ENCODE measurements around the gene PHLDB2. TPM values are rescaled to one million over a fixed set of nuclear protein-coding genes. Genes with fewer than 3 reads are reported as not detected.

PHLDB2 gene
- total RNA-seq, 2 experiments from 2014 or later, result 0.61 to 2.1 TPM

GRCh38 chr3:111921181-111921580 is 62.1 kb downstream of the PHLDB2 start:
- POLR2A ChIA-PET, result interaction anchor here (0.6 to 0.9 kb wide), 3 partner anchors 9 to 1788 kb away, joined by 3 to 4 read pairs (median 3); no protein-coding TSS in a partner anchor
- Histone ChIP-seq H3K27ac (ENCODE audit: low read depth, low read length, poor library complexity, severe bottlenecking) (no peak overlapping the region), H3K4me3 (ENCODE audit: low read depth, low read length, poor library complexity, severe bottlenecking) (no peak overlapping the region), H3K4me2 (ENCODE audit: low read length) (no peak overlapping the region), H3K36me3 (ENCODE audit: insufficient read depth, low read length) (no peaks in the 10 kb centered on the region), H3K9me3 (ENCODE audit: low read length) (no peaks in the 10 kb centered on the region), H2AFZ (ENCODE audit: low read length) (no peak overlapping the region), H3K4me1 (ENCODE audit: insufficient read depth, low read length, poor library complexity, severe bottlenecking) (no peaks in the 10 kb centered on the region), H3K9me2 (ENCODE audit: insufficient read depth, low read length) (no peaks in the 10 kb centered on the region), H4K20me1 (ENCODE audit: insufficient read depth, low read length) (no peaks in the 10 kb centered on the region), H3K79me2 (ENCODE audit: insufficient read depth, low read depth, low read length) (no peaks in the 10 kb centered on the region)
- intact Hi-C loops (cut with micrococcal nuclease; ENCODE audit: unreplicated experiment), result no loop called here
- no TSS peak for BruUV-seq (replicated peaks)
- no peak for DNase-seq (ENCODE audit: low spot score)
- no peak for TF ChIP-seq CTCF (conservative IDR thresholded peaks at IDR 0.05; ENCODE audit: low read length)
- no peak for TF ChIP-seq EZH2phosphoT487 (IDR thresholded peaks at IDR 0.05; ENCODE audit: borderline replicate concordance, low read depth, low read length)
- CTCF ChIA-PET (ENCODE audit: unreplicated experiment), result no interaction called here

GRCh38 chr3:111923095-111923771 is 64.2 kb downstream of the PHLDB2 start:
- no peak for TF ChIP-seq EZH2phosphoT487 (IDR thresholded peaks at IDR 0.05; ENCODE audit: borderline replicate concordance, low read depth, low read length)
- TF ChIP-seq CTCF (conservative IDR thresholded peaks at IDR 0.05; ENCODE audit: low read length), result no peak
- Histone ChIP-seq H3K79me2 (ENCODE audit: insufficient read depth, low read depth, low read length) (no peaks in the 10 kb centered on the region), H3K9me2 (ENCODE audit: insufficient read depth, low read length) (no peaks in the 10 kb centered on the region), H3K4me1 (ENCODE audit: insufficient read depth, low read length, poor library complexity, severe bottlenecking) (no peaks in the 10 kb centered on the region), H3K4me3 (ENCODE audit: low read depth, low read length, poor library complexity, severe bottlenecking) (no peak overlapping the region), H3K36me3 (ENCODE audit: insufficient read depth, low read length) (no peaks in the 10 kb centered on the region), H4K20me1 (ENCODE audit: insufficient read depth, low read length) (no peaks in the 10 kb centered on the region), H3K9me3 (ENCODE audit: low read length) (no peaks in the 10 kb centered on the region), H3K27ac (ENCODE audit: low read depth, low read length, poor library complexity, severe bottlenecking) (no peak overlapping the region), H2AFZ (ENCODE audit: low read length) (no peak overlapping the region), H3K4me2 (ENCODE audit: low read length) (no peak overlapping the region)
- DNase-seq (ENCODE audit: low spot score), result no peak
- intact Hi-C loops (cut with micrococcal nuclease; ENCODE audit: unreplicated experiment), result no loop called here
- no TSS peak for BruUV-seq (replicated peaks)
- CTCF ChIA-PET (ENCODE audit: unreplicated experiment), result no interaction called here
- POLR2A ChIA-PET, result interaction anchor here (0.7 to 1.1 kb wide), 2 partner anchors 13 to 451 kb away, joined by 3 to 4 read pairs; no protein-coding TSS in a partner anchor

GRCh38 chr3:111923806-111924205 is 64.7 kb downstream of the PHLDB2 start:
- no peaks in the 10 kb centered on the region for H3K4me1 ChIP-seq (ENCODE audit: insufficient read depth, low read length, poor library complexity, severe bottlenecking)
- no peak overlapping the region for H3K4me3 ChIP-seq (ENCODE audit: low read depth, low read length, poor library complexity, severe bottlenecking)
- intact Hi-C loops (cut with micrococcal nuclease; ENCODE audit: unreplicated experiment), result no loop called here
- no peaks in the 10 kb centered on the region for H3K9me2 ChIP-seq (ENCODE audit: insufficient read depth, low read length)
- H4K20me1 ChIP-seq (ENCODE audit: insufficient read depth, low read length), result no peaks in the 10 kb centered on the region
- H3K9me3 ChIP-seq (ENCODE audit: low read length), result no peaks in the 10 kb centered on the region
- BruUV-seq (replicated peaks), result no TSS peak
- POLR2A ChIA-PET, result no interaction called here
- no peak overlapping the region for H3K4me2 ChIP-seq (ENCODE audit: low read length)
- no peak for DNase-seq (ENCODE audit: low spot score)
- CTCF ChIA-PET (ENCODE audit: unreplicated experiment), result no interaction called here
- no peak overlapping the region for H2AFZ ChIP-seq (ENCODE audit: low read length)
- TF ChIP-seq CTCF (conservative IDR thresholded peaks at IDR 0.05; ENCODE audit: low read length), result no peak
- TF ChIP-seq EZH2phosphoT487 (IDR thresholded peaks at IDR 0.05; ENCODE audit: borderline replicate concordance, low read depth, low read length), result no peak
- H3K27ac ChIP-seq (ENCODE audit: low read depth, low read length, poor library complexity, severe bottlenecking), result no peak overlapping the region
- H3K79me2 ChIP-seq (ENCODE audit: insufficient read depth, low read depth, low read length), result no peaks in the 10 kb centered on the region
- H3K36me3 ChIP-seq (ENCODE audit: insufficient read depth, low read length), result no peaks in the 10 kb centered on the region

Data from OCI-LY7 (cell line).